ENCODE results near the gene AIG1. TPM values are rescaled to one million over a fixed set of nuclear protein-coding genes. Genes with fewer than 3 reads are reported as not detected.

Gene AIG1
- total RNA-seq, 2 experiments from 2014 or later: 26.1 to 28.0 TPM

GRCh38 chr6:143099647-143100046, 39.0 kb downstream of the AIG1 start:
- no peak for DNase-seq
- H3K4me3 Mint-ChIP-seq: no peak overlapping the region
- no peaks in the 10 kb centered on the region for H3K36me3 Mint-ChIP-seq (ENCODE audit: low read depth)
- CTCF ChIA-PET: no interaction called here
- H3K27me3 Mint-ChIP-seq (ENCODE audit: low read depth): no peaks in the 10 kb centered on the region
- intact Hi-C loops (cut with micrococcal nuclease): no loop called here
- no peak overlapping the region for H3K27ac Mint-ChIP-seq
- no peaks in the 10 kb centered on the region for H3K9me3 Mint-ChIP-seq
- H3K4me1 Mint-ChIP-seq (ENCODE audit: low read depth): peaks cover 3% of the 10 kb centered on the region

GRCh38 chr6:143100429-143100828, 39.7 kb downstream of the AIG1 start:
- intact Hi-C loops (cut with micrococcal nuclease): no loop called here
- H3K36me3 Mint-ChIP-seq (ENCODE audit: low read depth): no peaks in the 10 kb centered on the region
- H3K27ac Mint-ChIP-seq: no peak overlapping the region
- peaks cover 3% of the 10 kb centered on the region for H3K4me1 Mint-ChIP-seq (ENCODE audit: low read depth)
- CTCF ChIA-PET: no interaction called here
- H3K9me3 Mint-ChIP-seq: no peaks in the 10 kb centered on the region
- H3K27me3 Mint-ChIP-seq (ENCODE audit: low read depth): no peaks in the 10 kb centered on the region
- DNase-seq: no peak
- no peak overlapping the region for H3K4me3 Mint-ChIP-seq

GRCh38 chr6:143103916-143104315, 43.2 kb downstream of the AIG1 start:
- Mint-ChIP-seq H3K4me1 (ENCODE audit: low read depth) (no peaks in the 10 kb centered on the region), H3K27me3 (ENCODE audit: low read depth) (no peaks in the 10 kb centered on the region), H3K9me3 (no peaks in the 10 kb centered on the region), H3K36me3 (ENCODE audit: low read depth) (no peaks in the 10 kb centered on the region), H3K27ac (no peak overlapping the region), H3K4me3 (no peak overlapping the region)
- intact Hi-C loops (cut with micrococcal nuclease): no loop called here
- CTCF ChIA-PET: interaction anchor here (1.1 kb wide), 1 partner anchor 11 kb away, joined by 3 read pairs; no protein-coding TSS in a partner anchor
- DNase-seq: no peak

- no peak overlapping the region for H3K4me3 Mint-ChIP-seq
- intact Hi-C loops (cut with micrococcal nuclease): no loop called here
- CTCF ChIA-PET: interaction anchor here (0.7 kb wide), 1 partner anchor 614 kb away, joined by 6 read pairs; no protein-coding TSS in a partner anchor
- H3K36me3 Mint-ChIP-seq (ENCODE audit: low read depth): peaks cover 2% of the 10 kb centered on the region
- H3K27ac Mint-ChIP-seq: no peak overlapping the region
- H3K27me3 Mint-ChIP-seq (ENCODE audit: low read depth): no peaks in the 10 kb centered on the region
- H3K9me3 Mint-ChIP-seq: no peaks in the 10 kb centered on the region
- H3K4me1 Mint-ChIP-seq (ENCODE audit: low read depth): peaks cover 8% of the 10 kb centered on the region
- no peak for DNase-seq
Observed at GRCh38 chr6:143107440-143107839, 46.8 kb downstream of the AIG1 start.

- no peak for DNase-seq
- Mint-ChIP-seq H3K4me3 (no peak overlapping the region), H3K36me3 (ENCODE audit: low read depth) (peaks cover 2% of the 10 kb centered on the region), H3K9me3 (no peaks in the 10 kb centered on the region), H3K27ac (no peak overlapping the region), H3K27me3 (ENCODE audit: low read depth) (no peaks in the 10 kb centered on the region), H3K4me1 (ENCODE audit: low read depth) (peaks cover 11% of the 10 kb centered on the region)
- intact Hi-C loops (cut with micrococcal nuclease): no loop called here
- CTCF ChIA-PET: interaction anchor here (0.7 kb wide), 1 partner anchor 615 kb away, joined by 6 read pairs; no protein-coding TSS in a partner anchor
Observed at GRCh38 chr6:143107911-143108761, 47.4 kb downstream of the AIG1 start.

GRCh38 chr6:143109196-143109595, 48.5 kb downstream of the AIG1 start:
- intact Hi-C loops (cut with micrococcal nuclease): no loop called here

GRCh38 chr6:143110572-143110971, 49.9 kb downstream of the AIG1 start:
- Mint-ChIP-seq H3K36me3 (ENCODE audit: low read depth) (peaks cover 2% of the 10 kb centered on the region), H3K9me3 (no peaks in the 10 kb centered on the region), H3K4me1 (ENCODE audit: low read depth) (peaks cover 11% of the 10 kb centered on the region), H3K27me3 (ENCODE audit: low read depth) (no peaks in the 10 kb centered on the region), H3K4me3 (no peak overlapping the region), H3K27ac (no peak overlapping the region)
- no peak for DNase-seq
- intact Hi-C loops (cut with micrococcal nuclease): no loop called here
- CTCF ChIA-PET: interaction anchor here (1.1 kb wide), 1 partner anchor 11 kb away, joined by 3 read pairs; no protein-coding TSS in a partner anchor

More at GRCh38 chr6:143109196-143109595, 48.5 kb downstream of the AIG1 start:
- Mint-ChIP-seq H3K9me3 (no peaks in the 10 kb centered on the region), H3K27ac (no peak overlapping the region), H3K36me3 (ENCODE audit: low read depth) (peaks cover 2% of the 10 kb centered on the region), H3K4me3 (no peak overlapping the region), H3K27me3 (ENCODE audit: low read depth) (no peaks in the 10 kb centered on the region), H3K4me1 (ENCODE audit: low read depth) (peaks cover 11% of the 10 kb centered on the region)
- CTCF ChIA-PET: interaction anchor here (1.1 kb wide), 1 partner anchor 12 kb away, joined by 3 read pairs; no protein-coding TSS in a partner anchor
- no peak for DNase-seq

GRCh38 chr6:143110996-143111395, 50.3 kb downstream of the AIG1 start:
- intact Hi-C loops (cut with micrococcal nuclease): no loop called here
- peaks cover 11% of the 10 kb centered on the region for H3K4me1 Mint-ChIP-seq (ENCODE audit: low read depth)
- no peak overlapping the region for H3K27ac Mint-ChIP-seq
- CTCF ChIA-PET: no interaction called here
- peaks cover 2% of the 10 kb centered on the region for H3K36me3 Mint-ChIP-seq (ENCODE audit: low read depth)
- no peak overlapping the region for H3K4me3 Mint-ChIP-seq
- no peaks in the 10 kb centered on the region for H3K27me3 Mint-ChIP-seq (ENCODE audit: low read depth)
- no peak for DNase-seq
- H3K9me3 Mint-ChIP-seq: no peaks in the 10 kb centered on the region

GRCh38 chr6:143111443-143111842, 50.8 kb downstream of the AIG1 start:
- H3K9me3 Mint-ChIP-seq: no peaks in the 10 kb centered on the region

GRCh38 chr6:143112084-143112768, 51.5 kb downstream of the AIG1 start:
- no peak overlapping the region for H3K4me3 Mint-ChIP-seq
- CTCF ChIA-PET: no interaction called here

More at GRCh38 chr6:143111443-143111842, 50.8 kb downstream of the AIG1 start:
- DNase-seq: no peak
- no peak overlapping the region for H3K4me3 Mint-ChIP-seq
- CTCF ChIA-PET: no interaction called here
- H3K27me3 Mint-ChIP-seq (ENCODE audit: low read depth): no peaks in the 10 kb centered on the region
- no peak overlapping the region for H3K27ac Mint-ChIP-seq
- intact Hi-C loops (cut with micrococcal nuclease): no loop called here
- H3K36me3 Mint-ChIP-seq (ENCODE audit: low read depth): peaks cover 2% of the 10 kb centered on the region
- peaks cover 11% of the 10 kb centered on the region for H3K4me1 Mint-ChIP-seq (ENCODE audit: low read depth)

GRCh38 chr6:143112837-143113236, 52.1 kb downstream of the AIG1 start:
- CTCF ChIA-PET: no interaction called here
- Mint-ChIP-seq H3K4me3 (no peak overlapping the region), H3K27me3 (ENCODE audit: low read depth) (no peaks in the 10 kb centered on the region), H3K9me3 (no peaks in the 10 kb centered on the region), H3K4me1 (ENCODE audit: low read depth) (peaks cover 11% of the 10 kb centered on the region), H3K36me3 (ENCODE audit: low read depth) (peaks cover 2% of the 10 kb centered on the region), H3K27ac (no peak overlapping the region)
- intact Hi-C loops (cut with micrococcal nuclease): no loop called here
- DNase-seq: no peak

More at GRCh38 chr6:143112084-143112768, 51.5 kb downstream of the AIG1 start:
- intact Hi-C loops (cut with micrococcal nuclease): no loop called here
- H3K27me3 Mint-ChIP-seq (ENCODE audit: low read depth): no peaks in the 10 kb centered on the region
- H3K9me3 Mint-ChIP-seq: no peaks in the 10 kb centered on the region
- peaks cover 2% of the 10 kb centered on the region for H3K36me3 Mint-ChIP-seq (ENCODE audit: low read depth)
- peaks cover 11% of the 10 kb centered on the region for H3K4me1 Mint-ChIP-seq (ENCODE audit: low read depth)
- no peak for DNase-seq
- no peak overlapping the region for H3K27ac Mint-ChIP-seq

- no peak for DNase-seq
- H3K27ac Mint-ChIP-seq: no peak overlapping the region
- H3K36me3 Mint-ChIP-seq (ENCODE audit: low read depth): peaks cover 2% of the 10 kb centered on the region
- no peak overlapping the region for H3K4me3 Mint-ChIP-seq
- peaks cover 11% of the 10 kb centered on the region for H3K4me1 Mint-ChIP-seq (ENCODE audit: low read depth)
- H3K9me3 Mint-ChIP-seq: peaks cover 3% of the 10 kb centered on the region
- CTCF ChIA-PET: interaction anchor here (0.6 kb wide), 1 partner anchor 23 kb away, joined by 3 read pairs; no protein-coding TSS in a partner anchor
- intact Hi-C loops (cut with micrococcal nuclease): no loop called here
- H3K27me3 Mint-ChIP-seq (ENCODE audit: low read depth): no peaks in the 10 kb centered on the region
Observed at GRCh38 chr6:143115728-143116127, 55.0 kb downstream of the AIG1 start.

Measured in activated naive CD4-positive, alpha-beta T cell treated with anti-CD3 and anti-CD28 coated beads for 36 hours (primary cell).